ENCODE results near the gene KRT9. TPM values are rescaled to one million over a fixed set of nuclear protein-coding genes. Genes with fewer than 3 reads are reported as not detected.
"Not testable (repeated sequence)": the region's sequence is repeated elsewhere in the genome, so short reads cannot be mapped to it uniquely, and the experiment has no call there.

KRT9 gene
- polyA plus RNA-seq, 1 donor = not detected

- DNase-seq = no peak
These were observed 28.5 kb upstream of the KRT9 start for GRCh38 chr17:41600318-41600717.

- DNase-seq = no peak
These were observed 27.8 kb upstream of the KRT9 start for GRCh38 chr17:41599680-41600079.

- DNase-seq = no peak
These were observed 23.7 kb upstream of the KRT9 start for GRCh38 chr17:41595585-41595984.

GRCh38 chr17:41594363-41594915 is 22.6 kb upstream of the KRT9 start:
- no peak for DNase-seq

GRCh38 chr17:41593306-41593981 is 21.6 kb upstream of the KRT9 start:
- DNase-seq = no peak

GRCh38 chr17:41592601-41593305 is 20.9 kb upstream of the KRT9 start:
- DNase-seq = no peak

GRCh38 chr17:41589301-41589700 is 17.4 kb upstream of the KRT9 start:
- DNase-seq = no peak

- DNase-seq = no peak
These were observed 16.4 kb upstream of the KRT9 start for GRCh38 chr17:41588126-41588810.

GRCh38 chr17:41586863-41587495 is 15.1 kb upstream of the KRT9 start, which contains the start of gene KRT14:
Gene KRT14 (minus strand): TSS chr17:41586895. CDS start chr17:41586834, 61 bp downstream.
- no peak for DNase-seq

GRCh38 chr17:41585301-41586056 is 13.6 kb upstream of the KRT9 start:
- no peak for DNase-seq

- DNase-seq = not testable (repeated sequence)
These were observed 12.6 kb upstream of the KRT9 start for GRCh38 chr17:41584331-41584927.

- no peak for DNase-seq
These were observed 11.6 kb upstream of the KRT9 start for GRCh38 chr17:41583137-41584127.

GRCh38 chr17:41582061-41582968 is 10.5 kb upstream of the KRT9 start:
- DNase-seq = not testable (repeated sequence)

- DNase-seq = no peak
These were observed 9.7 kb upstream of the KRT9 start for GRCh38 chr17:41581366-41582060.

- no peak for DNase-seq
These were observed 9.0 kb upstream of the KRT9 start for GRCh38 chr17:41580687-41581365.

GRCh38 chr17:41580244-41580575 is 8.4 kb upstream of the KRT9 start:
- DNase-seq = no peak

GRCh38 chr17:41579484-41580243 is 7.8 kb upstream of the KRT9 start:
- DNase-seq = peak; percentile 92
